ENCODE measurements around the gene WDR37. TPM values are rescaled to one million over a fixed set of nuclear protein-coding genes. Genes with fewer than 3 reads are reported as not detected.
"Not testable (repeated sequence)": the region's sequence is repeated elsewhere in the genome, so short reads cannot be mapped to it uniquely, and the experiment has no call there.

Gene WDR37
- polyA plus RNA-seq, 1 donor (not counting 4 experiments of a cell fraction or from before 2014, with no cell fraction given): 16.0 TPM

DNA sequence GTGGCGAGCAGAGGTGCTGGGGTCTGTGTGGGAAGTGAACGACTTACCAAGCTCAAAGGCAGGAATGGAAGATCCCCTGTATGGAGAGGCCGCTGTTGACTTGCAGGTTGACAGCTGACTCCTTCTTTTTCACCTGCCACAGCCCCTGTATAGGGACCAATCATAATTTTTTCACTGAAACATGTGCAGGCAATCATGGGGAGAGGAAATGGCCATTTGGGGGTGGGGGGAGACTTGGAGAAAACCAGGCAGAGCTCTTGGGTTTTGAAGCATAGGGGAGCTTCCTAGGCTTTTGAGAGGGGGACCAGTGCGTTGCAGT is 101.4 kb downstream of the WDR37 start:
- Histone ChIP-seq H3K27me3 (ENCODE audit: control insufficient read depth, extremely low read depth, insufficient read depth, low read length) (no peaks in the 10 kb centered on the region), H2AFZ (ENCODE audit: control insufficient read depth, low read length) (no peak overlapping the region), H3K4me1 (ENCODE audit: control insufficient read depth, extremely low read depth, insufficient read depth, low read length) (no peaks in the 10 kb centered on the region), H3K4me3 (ENCODE audit: control insufficient read depth in 2 of 3, extremely low read depth in 1 of 3, insufficient read depth in 2 of 3, low read depth in 1 of 3, low read length in 3 of 3) (no peak overlapping the region), H3K36me3 (ENCODE audit: control insufficient read depth in 2 of 2, extremely low read depth in 1 of 2, insufficient read depth in 2 of 2, low read length in 2 of 2) (no peaks in the 10 kb centered on the region), H3K27ac (ENCODE audit: control insufficient read depth, insufficient read depth, low read length) (no peak overlapping the region), H3K9me3 (ENCODE audit: control insufficient read depth, low read depth, low read length) (no peaks in the 10 kb centered on the region), H3K79me2 (ENCODE audit: control insufficient read depth, insufficient read depth, low read length) (no peaks in the 10 kb centered on the region), H4K20me1 (ENCODE audit: control insufficient read depth, extremely low read depth, insufficient read depth, low read length) (no peaks in the 10 kb centered on the region), H3K4me2 (ENCODE audit: control insufficient read depth, extremely low read depth, insufficient read depth, low read depth, low read length) (no peak overlapping the region), H3K9me1 (ENCODE audit: control insufficient read depth, extremely low read depth, insufficient read depth, low read length) (no peaks in the 10 kb centered on the region), H3K9ac (ENCODE audit: control insufficient read depth, extremely low read depth, insufficient read depth, low read length) (no peak overlapping the region)
- dilution Hi-C loops (cut with MboI; ENCODE audit: extremely low pct_ligation_motif_present, low sequenced_read_pairs): no loop called here
- FAIRE-seq (no peak), DNase-seq (ENCODE audit: low read depth, low spot score) (no peak)
- no peak for TF ChIP-seq EZH2 (IDR thresholded peaks at IDR 0.05; ENCODE audit: low read length)
- TF ChIP-seq, protein P1, sequence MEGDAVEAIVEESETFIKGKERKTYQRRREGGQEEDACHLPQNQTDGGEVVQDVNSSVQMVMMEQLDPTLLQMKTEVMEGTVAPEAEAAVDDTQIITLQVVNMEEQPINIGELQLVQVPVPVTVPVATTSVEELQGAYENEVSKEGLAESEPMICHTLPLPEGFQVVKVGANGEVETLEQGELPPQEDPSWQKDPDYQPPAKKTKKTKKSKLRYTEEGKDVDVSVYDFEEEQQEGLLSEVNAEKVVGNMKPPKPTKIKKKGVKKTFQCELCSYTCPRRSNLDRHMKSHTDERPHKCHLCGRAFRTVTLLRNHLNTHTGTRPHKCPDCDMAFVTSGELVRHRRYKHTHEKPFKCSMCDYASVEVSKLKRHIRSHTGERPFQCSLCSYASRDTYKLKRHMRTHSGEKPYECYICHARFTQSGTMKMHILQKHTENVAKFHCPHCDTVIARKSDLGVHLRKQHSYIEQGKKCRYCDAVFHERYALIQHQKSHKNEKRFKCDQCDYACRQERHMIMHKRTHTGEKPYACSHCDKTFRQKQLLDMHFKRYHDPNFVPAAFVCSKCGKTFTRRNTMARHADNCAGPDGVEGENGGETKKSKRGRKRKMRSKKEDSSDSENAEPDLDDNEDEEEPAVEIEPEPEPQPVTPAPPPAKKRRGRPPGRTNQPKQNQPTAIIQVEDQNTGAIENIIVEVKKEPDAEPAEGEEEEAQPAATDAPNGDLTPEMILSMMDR (optimal IDR thresholded peaks at IDR 0.05 in 1 of 3, IDR thresholded peaks at IDR 0.05 in 1 of 3, conservative IDR thresholded peaks at IDR 0.05 in 1 of 3; ENCODE audit: extremely low read depth in 1 of 3, insufficient read depth in 2 of 3, low read length in 3 of 3): no peak

DNA sequence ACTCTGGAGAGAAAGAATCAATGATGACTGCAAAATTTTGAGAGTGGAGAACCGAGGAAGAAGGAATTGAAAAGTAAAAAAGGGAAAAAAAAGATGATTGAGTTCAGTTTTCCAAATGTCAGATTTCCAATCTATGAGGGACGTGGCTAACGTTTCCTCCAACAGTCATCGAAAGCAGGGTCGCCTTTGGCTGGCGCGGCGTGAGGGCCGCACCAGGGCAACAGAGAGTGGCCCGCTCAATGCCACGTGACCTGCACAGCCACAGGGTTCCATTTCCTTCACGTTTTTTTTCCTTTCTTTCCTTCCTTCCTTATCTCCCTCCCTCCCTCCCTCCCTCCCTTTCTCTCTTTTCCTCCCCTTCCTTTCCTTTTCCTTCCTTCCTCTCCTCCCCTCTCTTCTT is 101.9 kb downstream of the WDR37 start:
- Histone ChIP-seq H4K20me1 (ENCODE audit: control insufficient read depth, extremely low read depth, insufficient read depth, low read length) (no peaks in the 10 kb centered on the region), H3K79me2 (ENCODE audit: control insufficient read depth, insufficient read depth, low read length) (no peaks in the 10 kb centered on the region), H3K4me2 (ENCODE audit: control insufficient read depth, extremely low read depth, insufficient read depth, low read depth, low read length) (no peak overlapping the region), H2AFZ (ENCODE audit: control insufficient read depth, low read length) (no peak overlapping the region), H3K9me3 (ENCODE audit: control insufficient read depth, low read depth, low read length) (no peaks in the 10 kb centered on the region), H3K27me3 (ENCODE audit: control insufficient read depth, extremely low read depth, insufficient read depth, low read length) (no peaks in the 10 kb centered on the region), H3K36me3 (ENCODE audit: control insufficient read depth in 2 of 2, extremely low read depth in 1 of 2, insufficient read depth in 2 of 2, low read length in 2 of 2) (no peaks in the 10 kb centered on the region), H3K27ac (ENCODE audit: control insufficient read depth, insufficient read depth, low read length) (no peak overlapping the region), H3K9ac (ENCODE audit: control insufficient read depth, extremely low read depth, insufficient read depth, low read length) (no peak overlapping the region), H3K4me1 (ENCODE audit: control insufficient read depth, extremely low read depth, insufficient read depth, low read length) (no peaks in the 10 kb centered on the region), H3K9me1 (ENCODE audit: control insufficient read depth, extremely low read depth, insufficient read depth, low read length) (no peaks in the 10 kb centered on the region), H3K4me3 (ENCODE audit: control insufficient read depth in 2 of 3, extremely low read depth in 1 of 3, insufficient read depth in 2 of 3, low read depth in 1 of 3, low read length in 3 of 3) (no peak overlapping the region)
- no peak for TF ChIP-seq EZH2 (IDR thresholded peaks at IDR 0.05; ENCODE audit: low read length)
- TF ChIP-seq, protein P1 (optimal IDR thresholded peaks at IDR 0.05 in 1 of 3, IDR thresholded peaks at IDR 0.05 in 1 of 3, conservative IDR thresholded peaks at IDR 0.05 in 1 of 3; ENCODE audit: extremely low read depth in 1 of 3, insufficient read depth in 2 of 3, low read length in 3 of 3): no peak
- FAIRE-seq: no peak
- dilution Hi-C loops (cut with MboI; ENCODE audit: extremely low pct_ligation_motif_present, low sequenced_read_pairs): no loop called here
- no peak for DNase-seq (ENCODE audit: low read depth, low spot score)

DNA sequence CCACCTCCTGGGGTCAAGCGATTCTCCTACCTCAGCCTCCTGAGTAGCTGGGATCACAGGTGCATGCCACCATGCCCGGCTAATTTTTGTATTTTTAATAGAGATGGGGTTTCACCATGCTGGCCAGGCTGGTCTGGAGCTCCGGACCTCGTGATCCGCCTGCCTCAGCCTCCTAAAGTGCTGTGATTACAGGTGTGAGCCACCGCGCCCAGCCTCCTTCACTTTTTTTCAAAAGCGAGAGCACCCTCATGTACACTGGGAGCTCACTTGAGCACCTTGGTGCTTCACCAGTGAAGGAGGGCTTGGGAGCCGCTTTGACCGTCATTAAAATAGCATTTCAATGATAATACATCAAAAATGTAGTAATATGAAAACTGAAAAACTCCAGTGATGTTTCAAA is 102.4 kb downstream of the WDR37 start:
- H2AFZ ChIP-seq (ENCODE audit: control insufficient read depth, low read length); H3K4me3 ChIP-seq (ENCODE audit: control insufficient read depth in 2 of 3, extremely low read depth in 1 of 3, insufficient read depth in 2 of 3, low read depth in 1 of 3, low read length in 3 of 3); H3K4me1 ChIP-seq (ENCODE audit: control insufficient read depth, extremely low read depth, insufficient read depth, low read length); H3K9me3 ChIP-seq (ENCODE audit: control insufficient read depth, low read depth, low read length); H4K20me1 ChIP-seq (ENCODE audit: control insufficient read depth, extremely low read depth, insufficient read depth, low read length); FAIRE-seq; H3K27ac ChIP-seq (ENCODE audit: control insufficient read depth, insufficient read depth, low read length); dilution Hi-C loops (cut with MboI; ENCODE audit: extremely low pct_ligation_motif_present, low sequenced_read_pairs); H3K36me3 ChIP-seq (ENCODE audit: control insufficient read depth in 2 of 2, extremely low read depth in 1 of 2, insufficient read depth in 2 of 2, low read length in 2 of 2); H3K9ac ChIP-seq (ENCODE audit: control insufficient read depth, extremely low read depth, insufficient read depth, low read length); H3K27me3 ChIP-seq (ENCODE audit: control insufficient read depth, extremely low read depth, insufficient read depth, low read length); DNase-seq (ENCODE audit: low read depth, low spot score); H3K9me1 ChIP-seq (ENCODE audit: control insufficient read depth, extremely low read depth, insufficient read depth, low read length); H3K4me2 ChIP-seq (ENCODE audit: control insufficient read depth, extremely low read depth, insufficient read depth, low read depth, low read length); H3K79me2 ChIP-seq (ENCODE audit: control insufficient read depth, insufficient read depth, low read length): not testable (repeated sequence)
